ENCODE data around the gene PPP4R4.

The PPP4R4 gene

DNA sequence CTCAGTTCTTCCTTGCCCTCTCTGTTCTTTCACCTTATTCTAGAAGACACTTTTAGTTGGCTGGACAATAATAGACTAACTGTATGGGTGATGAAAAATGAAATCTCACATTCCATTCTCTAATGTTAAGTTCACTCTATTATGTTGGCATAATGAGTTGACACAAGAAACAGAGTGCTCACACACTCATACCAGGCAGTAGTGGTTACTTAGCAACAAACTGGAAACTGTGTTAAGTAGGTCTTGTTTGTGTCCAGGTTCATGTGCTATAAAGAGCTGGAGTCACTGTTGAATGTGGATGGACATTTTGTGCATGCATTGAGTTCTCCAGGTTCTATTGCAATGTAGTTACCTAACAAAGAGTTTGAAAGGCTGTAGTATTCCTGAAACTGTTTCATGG lies 16.9 kb upstream of the PPP4R4 start:
- H3K27ac ChIP-seq (replicated peaks), result no peak overlapping the region
- H3K27me3 ChIP-seq (ENCODE audit: insufficient read depth, poor library complexity, severe bottlenecking), result no peaks in the 10 kb centered on the region
- TF ChIP-seq, protein P1, sequence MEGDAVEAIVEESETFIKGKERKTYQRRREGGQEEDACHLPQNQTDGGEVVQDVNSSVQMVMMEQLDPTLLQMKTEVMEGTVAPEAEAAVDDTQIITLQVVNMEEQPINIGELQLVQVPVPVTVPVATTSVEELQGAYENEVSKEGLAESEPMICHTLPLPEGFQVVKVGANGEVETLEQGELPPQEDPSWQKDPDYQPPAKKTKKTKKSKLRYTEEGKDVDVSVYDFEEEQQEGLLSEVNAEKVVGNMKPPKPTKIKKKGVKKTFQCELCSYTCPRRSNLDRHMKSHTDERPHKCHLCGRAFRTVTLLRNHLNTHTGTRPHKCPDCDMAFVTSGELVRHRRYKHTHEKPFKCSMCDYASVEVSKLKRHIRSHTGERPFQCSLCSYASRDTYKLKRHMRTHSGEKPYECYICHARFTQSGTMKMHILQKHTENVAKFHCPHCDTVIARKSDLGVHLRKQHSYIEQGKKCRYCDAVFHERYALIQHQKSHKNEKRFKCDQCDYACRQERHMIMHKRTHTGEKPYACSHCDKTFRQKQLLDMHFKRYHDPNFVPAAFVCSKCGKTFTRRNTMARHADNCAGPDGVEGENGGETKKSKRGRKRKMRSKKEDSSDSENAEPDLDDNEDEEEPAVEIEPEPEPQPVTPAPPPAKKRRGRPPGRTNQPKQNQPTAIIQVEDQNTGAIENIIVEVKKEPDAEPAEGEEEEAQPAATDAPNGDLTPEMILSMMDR (IDR thresholded peaks at IDR 0.05; ENCODE audit: insufficient read depth, low read length), result no peak
- no peak for TF ChIP-seq SPI1 (IDR thresholded peaks at IDR 0.05; ENCODE audit: borderline replicate concordance, low read depth)
- TF ChIP-seq, protein P2, sequence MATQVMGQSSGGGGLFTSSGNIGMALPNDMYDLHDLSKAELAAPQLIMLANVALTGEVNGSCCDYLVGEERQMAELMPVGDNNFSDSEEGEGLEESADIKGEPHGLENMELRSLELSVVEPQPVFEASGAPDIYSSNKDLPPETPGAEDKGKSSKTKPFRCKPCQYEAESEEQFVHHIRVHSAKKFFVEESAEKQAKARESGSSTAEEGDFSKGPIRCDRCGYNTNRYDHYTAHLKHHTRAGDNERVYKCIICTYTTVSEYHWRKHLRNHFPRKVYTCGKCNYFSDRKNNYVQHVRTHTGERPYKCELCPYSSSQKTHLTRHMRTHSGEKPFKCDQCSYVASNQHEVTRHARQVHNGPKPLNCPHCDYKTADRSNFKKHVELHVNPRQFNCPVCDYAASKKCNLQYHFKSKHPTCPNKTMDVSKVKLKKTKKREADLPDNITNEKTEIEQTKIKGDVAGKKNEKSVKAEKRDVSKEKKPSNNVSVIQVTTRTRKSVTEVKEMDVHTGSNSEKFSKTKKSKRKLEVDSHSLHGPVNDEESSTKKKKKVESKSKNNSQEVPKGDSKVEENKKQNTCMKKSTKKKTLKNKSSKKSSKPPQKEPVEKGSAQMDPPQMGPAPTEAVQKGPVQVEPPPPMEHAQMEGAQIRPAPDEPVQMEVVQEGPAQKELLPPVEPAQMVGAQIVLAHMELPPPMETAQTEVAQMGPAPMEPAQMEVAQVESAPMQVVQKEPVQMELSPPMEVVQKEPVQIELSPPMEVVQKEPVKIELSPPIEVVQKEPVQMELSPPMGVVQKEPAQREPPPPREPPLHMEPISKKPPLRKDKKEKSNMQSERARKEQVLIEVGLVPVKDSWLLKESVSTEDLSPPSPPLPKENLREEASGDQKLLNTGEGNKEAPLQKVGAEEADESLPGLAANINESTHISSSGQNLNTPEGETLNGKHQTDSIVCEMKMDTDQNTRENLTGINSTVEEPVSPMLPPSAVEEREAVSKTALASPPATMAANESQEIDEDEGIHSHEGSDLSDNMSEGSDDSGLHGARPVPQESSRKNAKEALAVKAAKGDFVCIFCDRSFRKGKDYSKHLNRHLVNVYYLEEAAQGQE (IDR thresholded peaks at IDR 0.05; ENCODE audit: insufficient replicate concordance, low read depth), result no peak
- TF ChIP-seq GABPA (IDR thresholded peaks at IDR 0.05; ENCODE audit: low read depth), result no peak
- no peak for TF ChIP-seq POLR2AphosphoS5 (IDR thresholded peaks at IDR 0.05; ENCODE audit: low read depth)
- DNase-seq (ENCODE audit: low read depth in 1 of 2, low spot score in 1 of 2), result no peak
- H3K4me3 ChIP-seq (replicated peaks; ENCODE audit: insufficient read depth, low read length), result no peak overlapping the region

DNA sequence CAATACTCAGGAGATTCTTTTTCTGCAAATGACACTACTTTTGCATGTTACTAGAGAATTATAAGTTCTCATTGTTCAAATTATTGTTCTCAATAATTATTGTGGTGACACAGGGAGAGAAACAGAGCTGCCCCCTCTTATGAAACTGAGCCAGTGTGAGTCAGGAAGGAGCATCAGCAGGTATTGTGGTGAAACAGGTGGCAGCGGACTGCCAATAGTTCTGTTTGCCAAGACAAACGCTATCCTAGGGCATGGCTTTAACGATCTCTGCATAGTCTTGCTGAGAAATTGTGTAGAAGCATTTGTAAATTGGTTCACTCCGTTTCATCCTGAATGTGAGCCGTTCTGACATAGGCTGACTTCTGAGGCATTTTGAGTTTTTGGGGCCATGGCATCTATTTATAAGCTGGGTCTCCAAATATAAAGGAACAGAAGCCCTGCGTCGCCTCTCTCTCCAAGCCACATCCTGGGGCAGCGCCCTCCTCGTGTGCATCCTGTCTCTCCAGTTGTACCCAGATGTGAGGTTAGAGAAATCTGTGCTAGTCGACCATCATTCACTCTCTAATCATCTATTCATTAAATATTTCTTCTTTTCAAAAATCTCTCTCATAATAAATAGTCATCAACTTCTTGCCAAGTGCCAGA lies 15.8 kb upstream of the PPP4R4 start:
- Histone ChIP-seq H3K27me3 (ENCODE audit: insufficient read depth, poor library complexity, severe bottlenecking) (no peaks in the 10 kb centered on the region), H3K27ac (replicated peaks) (no peak overlapping the region), H3K4me3 (replicated peaks; ENCODE audit: insufficient read depth, low read length) (no peak overlapping the region)
- no peak for DNase-seq (ENCODE audit: low read depth in 1 of 2, low spot score in 1 of 2)
- no peak for TF ChIP-seq SPI1 (IDR thresholded peaks at IDR 0.05; ENCODE audit: borderline replicate concordance, low read depth)
- no peak for TF ChIP-seq POLR2AphosphoS5 (IDR thresholded peaks at IDR 0.05; ENCODE audit: low read depth)
- TF ChIP-seq, protein P1 (IDR thresholded peaks at IDR 0.05; ENCODE audit: insufficient read depth, low read length), result no peak
- TF ChIP-seq, protein P2 (IDR thresholded peaks at IDR 0.05; ENCODE audit: insufficient replicate concordance, low read depth), result no peak
- no peak for TF ChIP-seq GABPA (IDR thresholded peaks at IDR 0.05; ENCODE audit: low read depth)

DNA sequence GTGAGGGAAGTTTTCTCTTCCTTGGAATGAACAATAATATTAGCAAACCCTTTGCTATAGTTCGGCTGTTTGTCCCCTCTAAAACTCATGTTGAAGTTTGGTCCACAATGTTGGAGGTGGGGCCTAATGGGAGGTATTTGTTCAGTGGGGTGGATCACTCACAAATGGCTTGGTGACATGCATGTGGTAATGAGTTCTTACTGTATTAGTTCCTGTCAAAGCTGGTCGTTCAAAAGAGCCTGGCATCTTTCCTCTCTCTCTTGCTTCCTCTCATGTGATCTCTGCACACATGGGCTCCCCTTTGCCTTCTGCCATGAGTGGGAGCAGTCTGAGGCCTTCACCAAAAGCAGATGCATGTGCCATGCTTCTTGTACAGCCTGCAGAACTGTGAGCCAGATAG lies 13.1 kb upstream of the PPP4R4 start:
- Histone ChIP-seq H3K4me3 (replicated peaks; ENCODE audit: insufficient read depth, low read length) (no peak overlapping the region), H3K27me3 (ENCODE audit: insufficient read depth, poor library complexity, severe bottlenecking) (no peaks in the 10 kb centered on the region), H3K27ac (replicated peaks) (no peak overlapping the region)
- TF ChIP-seq, protein P1 (IDR thresholded peaks at IDR 0.05; ENCODE audit: insufficient read depth, low read length), result no peak
- TF ChIP-seq SPI1 (IDR thresholded peaks at IDR 0.05; ENCODE audit: borderline replicate concordance, low read depth), result no peak
- TF ChIP-seq GABPA (IDR thresholded peaks at IDR 0.05; ENCODE audit: low read depth), result no peak
- no peak for TF ChIP-seq POLR2AphosphoS5 (IDR thresholded peaks at IDR 0.05; ENCODE audit: low read depth)
- TF ChIP-seq, protein P2 (IDR thresholded peaks at IDR 0.05; ENCODE audit: insufficient replicate concordance, low read depth), result no peak
- DNase-seq (ENCODE audit: low read depth in 1 of 2, low spot score in 1 of 2), result no peak

Measured in HL-60 (cell line).